Endothelial cell of umbilical vein (primary cell): ENCODE results near the gene CD99L2. TPM values are rescaled to one million over a fixed set of nuclear protein-coding genes. Genes with fewer than 3 reads are reported as not detected.

ENCODE experiments used
- BruUV-seq: library from RNA; stranded (reverse); fragments of 400-500 nt; replicated peaks from 2 replicates; lab custom pipeline; 2021; lab: Mats Ljungman, UMichigan
- CTCF ChIA-PET: fragments of 300-600, 350-600 bp; sonication (Branson Sonifier 250); formaldehyde crosslinking; loops from one replicate; lab custom pipeline; 2021; ENCODE audit warnings: antibody characterized with exemption, inconsistent platforms; lab: Charles Lee
- POLR2A ChIA-PET: fragments of 300-600, 350-600 bp; sonication (Branson Sonifier 250); formaldehyde crosslinking; loops from one replicate; lab custom pipeline; 2021; ENCODE audit warnings: antibody characterized with exemption, inconsistent platforms; lab: Charles Lee
- DNase-seq: peaks from one replicate; pipeline ENCODE4 v3.0.0-alpha.2; 2011; ENCODE audit warnings: low read depth, low spot score
- FAIRE-seq: peaks from 2 replicates; lab custom pipeline; 2011; peaks lifted over from hg19 to GRCh38; lab: Jason Lieb, UNC
- H2AFZ ChIP-seq: 2 replicates; pipeline ENCODE4 v1.6.0; 2012; ENCODE audit warnings: low read depth, low read length, control low read depth, inconsistent platforms
- H3K27ac ChIP-seq: 2 replicates; pipeline ENCODE4 v1.5.1; 2011; ENCODE audit warnings: low read depth, mild to moderate bottlenecking, control low read depth, low read length, moderate library complexity; ENCODE audit not compliant: insufficient read depth
- H3K27me3 ChIP-seq, 2 experiments: 2 replicates each; pipeline versions ENCODE4 v1.6.0 to v1.6.1; 2011; ENCODE audit warnings: low read length in 2 of 2, mixed read lengths in 1 of 2; ENCODE audit not compliant: control insufficient read depth in 2 of 2, insufficient read depth in 2 of 2
- H3K36me3 ChIP-seq, 2 experiments: 2 replicates in 1 of 2; 3 replicates in 1 of 2; pipeline ENCODE4 v1.5.1; 2011; ENCODE audit warnings: low read length in 2 of 2, mild to moderate bottlenecking in 1 of 2, moderate library complexity in 1 of 2; ENCODE audit not compliant: control insufficient read depth in 2 of 2, insufficient read depth in 2 of 2; ENCODE audit errors: extremely low read depth in 1 of 2
- H3K4me1 ChIP-seq: 3 replicates; pipeline ENCODE4 v1.5.1; 2011; ENCODE audit warnings: mild to moderate bottlenecking, low read length; ENCODE audit not compliant: control insufficient read depth, insufficient read depth; ENCODE audit errors: extremely low read depth
- H3K4me2 ChIP-seq: 2 replicates; pipeline ENCODE4 v1.6.1; 2011; ENCODE audit warnings: low read length, control low read depth, mixed read lengths; ENCODE audit not compliant: insufficient read depth
- H3K4me3 ChIP-seq, 3 experiments: fragments of 200-600 bp in 1 of 3; sonication (generic), shearing (Covaris generic) in 1 of 3; replicated peaks in 1 of 3; 2 replicates each; pipeline ENCODE4 v1.5.1; 2011 to 2016; ENCODE audit warnings: control low read depth in 3 of 3, low read length in 3 of 3, mild to moderate bottlenecking in 2 of 3, inconsistent platforms in 1 of 3, low read depth in 1 of 3, moderate library complexity in 1 of 3; ENCODE audit not compliant: insufficient read depth in 1 of 3
- H3K79me2 ChIP-seq: 2 replicates; pipeline ENCODE4 v1.6.0; 2012; ENCODE audit warnings: low read length, inconsistent platforms; ENCODE audit not compliant: control insufficient read depth, insufficient read depth
- H3K9ac ChIP-seq: replicated peaks from 2 replicates; pipeline ENCODE3; 2011; ENCODE audit warnings: low read length, control low read depth; ENCODE audit not compliant: insufficient read depth; ENCODE audit errors: extremely low read depth
- H3K9me1 ChIP-seq: replicated peaks from 3 replicates; pipeline ENCODE4 v1.6.0; 2011; ENCODE audit warnings: mild to moderate bottlenecking, low read length; ENCODE audit not compliant: control insufficient read depth, insufficient read depth; ENCODE audit errors: extremely low read depth
- H3K9me3 ChIP-seq: replicated peaks from 2 replicates; pipeline ENCODE4 v1.5.1; 2012; ENCODE audit warnings: low read length, inconsistent platforms; ENCODE audit not compliant: control insufficient read depth, insufficient read depth
- H4K20me1 ChIP-seq: replicated peaks from 2 replicates; pipeline ENCODE3; 2011; ENCODE audit warnings: mild to moderate bottlenecking, low read length; ENCODE audit not compliant: control insufficient read depth, insufficient read depth; ENCODE audit errors: extremely low read depth
- CTCF ChIP-seq, 2 donors: IDR thresholded peaks; 1 replicate in 1 of 2; 2 replicates in 1 of 2; pipeline ENCODE4 v1.5.1; 2011; ENCODE audit warnings: low read length in 2 of 2, mild to moderate bottlenecking in 2 of 2, moderate library complexity in 2 of 2, control low read depth in 1 of 2, inconsistent platforms in 1 of 2, low read depth in 1 of 2; ENCODE audit not compliant: insufficient read depth in 1 of 2; ENCODE audit errors: extremely low read depth in 1 of 2
- JUN ChIP-seq: IDR thresholded peaks from 2 replicates; pipeline ENCODE4 v1.6.1; 2011; ENCODE audit warnings: borderline replicate concordance, low read depth; ENCODE audit not compliant: insufficient read length, insufficient read depth
- MYC ChIP-seq: IDR thresholded peaks from one replicate; pipeline ENCODE4 v1.6.1; 2011; ENCODE audit warnings: mild to moderate bottlenecking, low read depth, low read length
- POLR2AphosphoS5 ChIP-seq: IDR thresholded peaks from 2 replicates; pipeline ENCODE4 v1.6.1; 2012; ENCODE audit warnings: low read depth, mild to moderate bottlenecking, control low read depth, low read length, moderate library complexity; ENCODE audit not compliant: insufficient read depth
- dilution Hi-C: fragments of 300-500 bp; cut with MboI; formaldehyde crosslinking; loops from one replicate; pipeline ENCODE4 v1.15.0; 2019; ENCODE audit warnings: low sequenced_read_pairs; ENCODE audit not compliant: extremely low pct_ligation_motif_present
- intact Hi-C: fragments of 100-400 bp; cut with micrococcal nuclease; formaldehyde crosslinking; loops from one replicate; pipeline ENCODE4 v1.10.0; 2022
- polyA plus RNA-seq, 4 experiments: library from polyadenylated mRNA; depleted of rRNA in 3 of 4; stranded (reverse) in 3 of 4; unstranded in 1 of 4; fragments of >200 nt; gene quantifications; 2 replicates each; pipeline versions ENCODE4 v1.2.1 to v1.2.3, GENCODE V29; 2011 to 2012; ENCODE audit warnings: missing spikeins in 1 of 4
- total RNA-seq: library from RNA; stranded (reverse); gene quantifications from 2 replicates; pipeline ENCODE4 v1.2.3, GENCODE V29; 2021
- TF ChIP-seq, protein P1 (sequence below): IDR thresholded peaks from 2 replicates; pipeline ENCODE4 v1.6.1; 2011; ENCODE audit not compliant: insufficient read depth, insufficient read length

The CD99L2 gene
- total and polyA plus RNA-seq, 2 donors (not counting 3 experiments of a cell fraction or from before 2014, with no cell fraction given) = 33.2 to 43.4 TPM

DNA sequence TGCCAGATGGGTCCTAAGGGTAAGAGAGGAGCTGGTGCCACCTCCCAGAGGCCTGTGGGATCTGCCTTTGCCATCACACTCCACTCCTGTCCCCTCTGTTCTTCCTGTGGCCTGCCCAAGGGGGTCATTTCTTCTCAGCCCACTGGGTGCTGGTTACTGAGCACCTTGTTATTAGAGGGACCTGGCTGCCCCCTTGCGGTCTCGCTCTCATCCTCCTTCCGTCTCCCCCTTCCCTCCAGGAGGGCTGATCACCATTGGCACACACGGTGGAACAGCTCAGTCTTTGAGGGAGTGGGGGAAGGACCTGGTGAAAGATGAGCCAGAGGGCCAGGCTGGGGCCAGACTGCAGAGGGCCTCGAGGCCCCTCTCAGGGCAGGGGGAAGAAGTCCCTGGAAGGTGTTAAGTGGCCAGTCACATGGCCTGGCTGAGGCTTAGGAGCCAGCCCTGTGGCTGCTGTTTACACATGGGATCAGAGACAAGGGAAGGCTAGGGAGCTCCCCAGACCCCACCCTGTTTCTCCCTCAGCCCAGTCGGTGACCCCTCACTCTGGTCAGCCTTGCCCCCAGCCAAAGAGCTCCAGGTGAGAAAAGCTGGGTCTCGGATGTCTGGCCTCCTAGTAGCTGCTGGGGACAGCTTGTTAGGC, 137.2 kb downstream of the CD99L2 start:
- Histone ChIP-seq H3K4me2 (no peak overlapping the region), H3K9ac (no peak overlapping the region), H4K20me1 (no peaks in the 10 kb centered on the region), H3K4me3 (no peak overlapping the region), H3K27me3 (no peaks in the 10 kb centered on the region), H3K36me3 (peaks cover 0 to 6% of the 10 kb centered on the region in 2 experiments), H3K79me2 (no peaks in the 10 kb centered on the region), H3K9me3 (no peaks in the 10 kb centered on the region), H3K27ac (no peak overlapping the region), H3K4me1 (no peaks in the 10 kb centered on the region), H3K9me1 (no peaks in the 10 kb centered on the region), H2AFZ (no peak overlapping the region)
- ChIA-PET CTCF (interaction anchor here (2.3 kb wide), 1 partner anchor 11 kb away, joined by 17 read pairs; no protein-coding TSS in a partner anchor), POLR2A (no interaction called here)
- TF ChIP-seq MYC (no peak), CTCF (IDR thresholded peaks at IDR 0.05; ENCODE audit: extremely low read depth in 1 of 2, insufficient read depth in 1 of 2, low read depth in 1 of 2, low read length in 2 of 2) (no peak), POLR2AphosphoS5 (no peak), JUN (no peak)
- TF ChIP-seq, protein P1, sequence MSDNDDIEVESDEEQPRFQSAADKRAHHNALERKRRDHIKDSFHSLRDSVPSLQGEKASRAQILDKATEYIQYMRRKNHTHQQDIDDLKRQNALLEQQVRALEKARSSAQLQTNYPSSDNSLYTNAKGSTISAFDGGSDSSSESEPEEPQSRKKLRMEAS = no peak
- no TSS peak for BruUV-seq
- intact Hi-C loops = no loop called here
- dilution Hi-C loops = no loop called here
- DNase-seq = no peak
- no peak for FAIRE-seq
